ENCODE data around the gene ATIC. TPM values are rescaled to one million over a fixed set of nuclear protein-coding genes. Genes with fewer than 3 reads are reported as not detected.

ATIC gene
- total RNA-seq, 2 experiments from 2014 or later: 60.8 to 224 TPM

- POLR2A ChIA-PET: interaction anchor here (0.5 to 1.5 kb wide), 2 partner anchors 21 to 127 kb away, joined by 3 read pairs; no protein-coding TSS in a partner anchor
- H2AFZ ChIP-seq (ENCODE audit: low read length): no peak overlapping the region
- H3K27ac ChIP-seq (ENCODE audit: low read depth, low read length, poor library complexity, severe bottlenecking): no peak overlapping the region
- no peak for TF ChIP-seq EZH2phosphoT487 (IDR thresholded peaks at IDR 0.05; ENCODE audit: borderline replicate concordance, low read depth, low read length)
- TF ChIP-seq CTCF (conservative IDR thresholded peaks at IDR 0.05; ENCODE audit: low read length): no peak
- no peak for DNase-seq (ENCODE audit: low spot score)
- peaks cover 78% of the 10 kb centered on the region for H3K36me3 ChIP-seq (ENCODE audit: insufficient read depth, low read length)
- no TSS peak for BruUV-seq (replicated peaks)
- H3K4me1 ChIP-seq (ENCODE audit: insufficient read depth, low read length, poor library complexity, severe bottlenecking): peaks cover 22% of the 10 kb centered on the region
- H4K20me1 ChIP-seq (ENCODE audit: insufficient read depth, low read length): no peaks in the 10 kb centered on the region
- H3K79me2 ChIP-seq (ENCODE audit: insufficient read depth, low read depth, low read length): peaks cover 72% of the 10 kb centered on the region
- H3K9me3 ChIP-seq (ENCODE audit: low read length): no peaks in the 10 kb centered on the region
- no peaks in the 10 kb centered on the region for H3K9me2 ChIP-seq (ENCODE audit: insufficient read depth, low read length)
- 0 out of 2 replicates have a peak overlapping the region, but pooled peaks have one; percentile 32 for H3K4me2 ChIP-seq (ENCODE audit: low read length)
- CTCF ChIA-PET (ENCODE audit: unreplicated experiment): no interaction called here
- H3K4me3 ChIP-seq (ENCODE audit: low read depth, low read length, poor library complexity, severe bottlenecking): peak overlapping the region; percentile 6
- intact Hi-C loops (cut with micrococcal nuclease; ENCODE audit: unreplicated experiment): loop anchor here (5.0 to 10.0 kb wide), 2 partner anchors 510 to 697 kb away; partner anchors contain the start of gene MREG
Observed at GRCh38 chr2:215314896-215315295, 3.0 kb downstream of the ATIC start.

- Histone ChIP-seq H3K4me2 (ENCODE audit: low read length) (no peak overlapping the region), H3K4me1 (ENCODE audit: insufficient read depth, low read length, poor library complexity, severe bottlenecking) (peaks cover 22% of the 10 kb centered on the region), H3K4me3 (ENCODE audit: low read depth, low read length, poor library complexity, severe bottlenecking) (no peak overlapping the region), H2AFZ (ENCODE audit: low read length) (no peak overlapping the region), H3K79me2 (ENCODE audit: insufficient read depth, low read depth, low read length) (peaks cover 76% of the 10 kb centered on the region), H3K9me2 (ENCODE audit: insufficient read depth, low read length) (no peaks in the 10 kb centered on the region), H3K36me3 (ENCODE audit: insufficient read depth, low read length) (peaks cover 82% of the 10 kb centered on the region), H3K27ac (ENCODE audit: low read depth, low read length, poor library complexity, severe bottlenecking) (no peak overlapping the region), H4K20me1 (ENCODE audit: insufficient read depth, low read length) (no peaks in the 10 kb centered on the region), H3K9me3 (ENCODE audit: low read length) (no peaks in the 10 kb centered on the region)
- DNase-seq (ENCODE audit: low spot score): no peak
- BruUV-seq (replicated peaks): no TSS peak
- CTCF ChIA-PET (ENCODE audit: unreplicated experiment): no interaction called here
- POLR2A ChIA-PET: interaction anchor here (1.5 kb wide), 1 partner anchor 21 kb away, joined by 3 read pairs; no protein-coding TSS in a partner anchor
- TF ChIP-seq EZH2phosphoT487 (IDR thresholded peaks at IDR 0.05; ENCODE audit: borderline replicate concordance, low read depth, low read length) (no peak), CTCF (conservative IDR thresholded peaks at IDR 0.05; ENCODE audit: low read length) (no peak)
- intact Hi-C loops (cut with micrococcal nuclease; ENCODE audit: unreplicated experiment): loop anchor here (10.0 kb wide), 1 partner anchor 510 kb away; no protein-coding TSS in a partner anchor
Observed at GRCh38 chr2:215315301-215315700, 3.4 kb downstream of the ATIC start.

- intact Hi-C loops (cut with micrococcal nuclease; ENCODE audit: unreplicated experiment): loop anchor here (10.0 kb wide), 1 partner anchor 508 kb away; no protein-coding TSS in a partner anchor
- BruUV-seq (replicated peaks): no TSS peak
- no peak for DNase-seq (ENCODE audit: low spot score)
Observed at GRCh38 chr2:215316336-215316735, 4.5 kb downstream of the ATIC start.

More at GRCh38 chr2:215316336-215316735, 4.5 kb downstream of the ATIC start:
- TF ChIP-seq CTCF (conservative IDR thresholded peaks at IDR 0.05; ENCODE audit: low read length) (no peak), EZH2phosphoT487 (IDR thresholded peaks at IDR 0.05; ENCODE audit: borderline replicate concordance, low read depth, low read length) (no peak)
- Histone ChIP-seq H3K9me3 (ENCODE audit: low read length) (no peaks in the 10 kb centered on the region), H3K4me1 (ENCODE audit: insufficient read depth, low read length, poor library complexity, severe bottlenecking) (peaks cover 15% of the 10 kb centered on the region), H2AFZ (ENCODE audit: low read length) (no peak overlapping the region), H3K4me2 (ENCODE audit: low read length) (peak overlapping the region; percentile 43; the same call in 1 of the 2 replicates), H3K27ac (ENCODE audit: low read depth, low read length, poor library complexity, severe bottlenecking) (no peak overlapping the region), H4K20me1 (ENCODE audit: insufficient read depth, low read length) (no peaks in the 10 kb centered on the region), H3K36me3 (ENCODE audit: insufficient read depth, low read length) (peaks cover 92% of the 10 kb centered on the region), H3K79me2 (ENCODE audit: insufficient read depth, low read depth, low read length) (peaks cover 79% of the 10 kb centered on the region), H3K9me2 (ENCODE audit: insufficient read depth, low read length) (no peaks in the 10 kb centered on the region), H3K4me3 (ENCODE audit: low read depth, low read length, poor library complexity, severe bottlenecking) (no peak overlapping the region)
- CTCF ChIA-PET (ENCODE audit: unreplicated experiment): no interaction called here
- POLR2A ChIA-PET: interaction anchor here (0.6 kb wide), 2 partner anchors 24 to 125 kb away, joined by 3 read pairs; no protein-coding TSS in a partner anchor
